K562 (cell line): ENCODE measurements around the gene ZBTB32. TPM values are rescaled to one million over a fixed set of nuclear protein-coding genes. Genes with fewer than 3 reads are reported as not detected.

Source experiments
- ATAC-seq: fragments of 200-7000 bp; cut with Tn5 transposase; 3 replicates; pipeline ENCODE4 v1.9.1; 2020; ENCODE audit warnings: moderate library complexity
- BruUV-seq: library from RNA; stranded (reverse); fragments of 400-500 nt; replicated peaks from 2 replicates; lab custom pipeline; 2021; lab: Mats Ljungman, UMichigan
- CTCF ChIA-PET: fragments of 300-600 bp; formaldehyde crosslinking; extraction: SDS; loops from one replicate; lab custom pipeline; 2021; ENCODE audit warnings: low intra/inter-chr PET ratio; lab: Yijun Ruan, JAX
- POLR2A ChIA-PET: fragments of 300-600, 350-650 bp; sonication (Branson Sonifier 250); formaldehyde crosslinking; extraction: SDS; loops from one replicate; lab custom pipeline; 2021; ENCODE audit warnings: antibody characterized with exemption, inconsistent platforms; lab: Yijun Ruan, JAX
- DNase-seq, 4 experiments: peaks; one replicate each; pipeline versions ENCODE4 v3.0.0 to v3.0.0-alpha.2; 2011 to 2018; ENCODE audit warnings: low spot score in 3 of 4, mixed read lengths in 3 of 4; ENCODE audit errors: extremely low read depth in 1 of 4
- FAIRE-seq: peaks from 2 replicates; lab custom pipeline; 2011; peaks lifted over from hg19 to GRCh38; lab: Jason Lieb, UNC
- H2AFZ ChIP-seq: 2 replicates; pipeline ENCODE4 v1.6.0; 2011; ENCODE audit warnings: low read depth, low read length, control low read depth, inconsistent platforms
- H3K27ac ChIP-seq: fragments of 200-600 bp; 3 replicates; pipeline ENCODE4 v1.8.0; 2011; ENCODE audit warnings: low read depth, mild to moderate bottlenecking, control low read depth, inconsistent platforms, low read length, moderate library complexity, mixed read lengths; ENCODE audit errors: extremely low read depth
- H3K27me3 ChIP-seq, 2 experiments: fragments of 300-600 bp in 1 of 2; 2 replicates in 1 of 2; 3 replicates in 1 of 2; pipeline versions ENCODE4 v1.6.0 to v1.8.0; 2011; ENCODE audit warnings: inconsistent platforms in 2 of 2, low read length in 2 of 2, mild to moderate bottlenecking in 1 of 2, mixed read lengths in 1 of 2, moderate library complexity in 1 of 2; ENCODE audit not compliant: control insufficient read depth in 2 of 2, insufficient read depth in 2 of 2
- H3K36me3 ChIP-seq: fragments of 300-600 bp; 3 replicates; pipeline ENCODE4 v1.8.0; 2011; ENCODE audit warnings: mild to moderate bottlenecking, low read length, inconsistent platforms; ENCODE audit not compliant: control insufficient read depth, insufficient read depth
- H3K4me1 ChIP-seq, 2 experiments: fragments of 200-600 bp in 1 of 2; replicated peaks in 1 of 2; 2 replicates in 1 of 2; 3 replicates in 1 of 2; pipeline versions ENCODE4 v1.5.1 to v1.8.0; 2011; ENCODE audit warnings: inconsistent platforms in 2 of 2, low read length in 2 of 2, mild to moderate bottlenecking in 1 of 2, mixed read lengths in 1 of 2, moderate library complexity in 1 of 2; ENCODE audit not compliant: control insufficient read depth in 2 of 2, insufficient read depth in 2 of 2
- H3K4me2 ChIP-seq: 2 replicates; pipeline ENCODE4 v1.6.1; 2011; ENCODE audit warnings: low read length, control low read depth, inconsistent platforms, mixed read lengths; ENCODE audit not compliant: insufficient read depth
- H3K4me3 ChIP-seq: fragments of 200-600 bp; sonication (generic), shearing (Covaris generic); 2 replicates; pipeline ENCODE4 v1.5.1; 2016; ENCODE audit warnings: control low read depth, inconsistent platforms
- H3K79me2 ChIP-seq: fragments of 200-600 bp; 3 replicates; pipeline ENCODE4 v1.8.0; 2011; ENCODE audit warnings: low read length, inconsistent platforms; ENCODE audit not compliant: control insufficient read depth, insufficient read depth
- H3K9ac ChIP-seq, 2 experiments: 2 replicates each; pipeline versions ENCODE4 v1.6.0 to v1.6.1; 2011; ENCODE audit warnings: low read depth in 2 of 2, low read length in 2 of 2, control low read depth in 1 of 2, inconsistent platforms in 1 of 2, mild to moderate bottlenecking in 1 of 2, mixed read lengths in 1 of 2; ENCODE audit not compliant: insufficient read depth in 1 of 2
- H3K9me1 ChIP-seq: one replicate; pipeline ENCODE4 v1.6.0; 2011; ENCODE audit warnings: inconsistent platforms, mild to moderate bottlenecking, low read length, moderate library complexity; ENCODE audit not compliant: control insufficient read depth, insufficient read depth
- H3K9me3 ChIP-seq: replicated peaks from 2 replicates; pipeline ENCODE4 v1.5.1; 2011; ENCODE audit warnings: low read depth, low read length, inconsistent platforms; ENCODE audit not compliant: control insufficient read depth, insufficient read depth
- H4K20me1 ChIP-seq: replicated peaks from 2 replicates; pipeline ENCODE4 v1.6.1; 2011; ENCODE audit warnings: low read length, inconsistent platforms, mixed read lengths; ENCODE audit not compliant: control insufficient read depth, insufficient read depth
- E2F3 ChIP-seq: fragments of 250-450 bp; sonication (Bioruptor Pico); IDR thresholded peaks from 2 replicates; pipeline ENCODE4 v1.4.0; 2020; ENCODE audit warnings: mild to moderate bottlenecking
- EHMT2 ChIP-seq: fragments of 450-650 bp; IDR thresholded peaks from 2 replicates; pipeline ENCODE4 v1.6.1; 2018; ENCODE audit warnings: antibody characterized with exemption
- RAD21 ChIP-seq, 2 experiments: fragments of 250-450 bp in 1 of 2; fragments of 450-650 bp in 1 of 2; sonication (Bioruptor Pico) in 1 of 2; formaldehyde crosslinking in 1 of 2; IDR thresholded peaks in 1 of 2; conservative IDR thresholded peaks in 1 of 2; 2 replicates each; pipeline versions ENCODE4 v1.4.0 to v1.8.0; 2020 to 2022; ENCODE audit warnings: mild to moderate bottlenecking in 2 of 2, moderate library complexity in 1 of 2
- ZFP1 ChIP-seq: fragments of 450-650 bp; formaldehyde crosslinking; IDR thresholded peaks from 2 replicates; pipeline ENCODE4 v1.4.0; 2020; ENCODE audit warnings: mild to moderate bottlenecking, mixed read lengths
- ZNF23 ChIP-seq: fragments of 250-450 bp; sonication (Bioruptor Pico); IDR thresholded peaks from 2 replicates; pipeline ENCODE4 v1.4.0; 2020; ENCODE audit warnings: mild to moderate bottlenecking
- ZNF263 ChIP-seq: sonication (generic); formaldehyde crosslinking; IDR thresholded peaks from 2 replicates; pipeline ENCODE4 v1.8.0; 2022; ENCODE audit warnings: mild to moderate bottlenecking, missing genetic modification reagents, borderline replicate concordance
- WGBS: fragments of 100-300 bp; shearing (Covaris generic); methylation state at CpG from one replicate; pipeline ENCODE4 v1.1.6; 2016; ENCODE audit warnings: low coverage, mixed read lengths; ENCODE audit not compliant: insufficient coverage; ENCODE audit errors: missing lambda C conversion rate; 5-methylcytosine and 5-hydroxymethylcytosine counted together
- in situ Hi-C: fragments of 300-500 bp; cut with MboI; formaldehyde crosslinking; loops from 4 replicates; pipeline ENCODE4 v1.15.0; 2018; ENCODE audit warnings: inconsistent platforms, mixed read lengths
- intact Hi-C: fragments of 100-400 bp; cut with micrococcal nuclease; formaldehyde crosslinking; loops from 2 replicates; pipeline ENCODE4 v1.14.2; 2022
- polyA plus RNA-seq, 8 experiments: library from polyadenylated mRNA; depleted of rRNA in 4 of 8; stranded (reverse) in 5 of 8; unstranded in 3 of 8; fragments of >200 nt; fragmentation: Nextera tagmentation in 2 of 8; fragmentation: Illumina TruSeq in 1 of 8; extraction: Ambion mirVana in 2 of 8; extraction: Trizol in 1 of 8; gene quantifications; 2 replicates each; pipeline versions ENCODE4 v1.2.1 to v1.2.3, GENCODE V29; 2011 to 2014; ENCODE audit warnings: inconsistent platforms in 1 of 8, missing spikeins in 1 of 8
- total RNA-seq, 7 experiments: library from RNA; depleted of rRNA in 6 of 7; stranded (reverse); fragments of >200 nt in 6 of 7; fragmentation: Illumina TruSeq in 2 of 7; extraction: Trizol in 2 of 7; gene quantifications; 2 replicates each; pipeline versions ENCODE4 v1.2.1 to v1.2.3, GENCODE V29; 2011 to 2021; ENCODE audit warnings: low replicate concordance in 1 of 7
- TF ChIP-seq, protein P1 (sequence below): fragments of 250-450 bp; sonication (Bioruptor Pico); IDR thresholded peaks from 2 replicates; pipeline ENCODE4 v1.5.0; 2021; ENCODE audit warnings: mild to moderate bottlenecking, borderline replicate concordance
- TF ChIP-seq, protein P2 (sequence below), 3 experiments: IDR thresholded peaks in 2 of 3; conservative IDR thresholded peaks in 1 of 3; 2 replicates each; pipeline ENCODE4 v1.5.1; 2011 to 2012; ENCODE audit warnings: low read length in 3 of 3, mild to moderate bottlenecking in 3 of 3, control low read depth in 2 of 3, improper control_type of control experiment in 1 of 3, inconsistent platforms in 1 of 3, low read depth in 1 of 3, mixed read lengths in 1 of 3, moderate library complexity in 1 of 3; ENCODE audit not compliant: insufficient read depth in 2 of 3

The ZBTB32 gene
- total and polyA plus RNA-seq, 9 of the 15 experiments (the other 6 are each of a cell fraction or from before 2014, with no cell fraction given), result 0.20 TPM; not detected in 8

- Histone ChIP-seq H4K20me1 (peaks cover 6% of the 10 kb centered on the region), H3K4me1 (no peaks in the 10 kb centered on the region), H3K9ac (no peak overlapping the region), H3K4me2 (no peak overlapping the region), H3K9me1 (no peaks in the 10 kb centered on the region), H3K27me3 (no peaks in the 10 kb centered on the region), H3K9me3 (no peaks in the 10 kb centered on the region), H3K27ac (no peak overlapping the region), H3K79me2 (no peaks in the 10 kb centered on the region), H3K36me3 (peaks cover 49% of the 10 kb centered on the region; the same call in 2 of the 3 replicates), H2AFZ (no peak overlapping the region), H3K4me3 (no peak overlapping the region)
- no TSS peak for BruUV-seq
- 83% methylated on average over 15 of the region's 15 CpGs for WGBS
- DNase-seq (peak in 1 of 4 experiments; percentile 19), FAIRE-seq (peak; percentile 63), ATAC-seq (peak; percentile 84)
- TF ChIP-seq RAD21 (CRISPR knock-in tag; conservative IDR thresholded peaks at IDR 0.05 in 1 of 2, IDR thresholded peaks at IDR 0.05 in 1 of 2) (0 out of 4 replicates have a peak, but pooled peaks of 1 of the 2 experiments have one; percentile 5), E2F3 (CRISPR knock-in tag) (no peak), ZNF263 (CRISPR knock-in tag) (no peak), EHMT2 (no peak), ZNF23 (CRISPR knock-in tag) (no peak), ZFP1 (CRISPR knock-in tag) (no peak)
- TF ChIP-seq, protein P1, sequence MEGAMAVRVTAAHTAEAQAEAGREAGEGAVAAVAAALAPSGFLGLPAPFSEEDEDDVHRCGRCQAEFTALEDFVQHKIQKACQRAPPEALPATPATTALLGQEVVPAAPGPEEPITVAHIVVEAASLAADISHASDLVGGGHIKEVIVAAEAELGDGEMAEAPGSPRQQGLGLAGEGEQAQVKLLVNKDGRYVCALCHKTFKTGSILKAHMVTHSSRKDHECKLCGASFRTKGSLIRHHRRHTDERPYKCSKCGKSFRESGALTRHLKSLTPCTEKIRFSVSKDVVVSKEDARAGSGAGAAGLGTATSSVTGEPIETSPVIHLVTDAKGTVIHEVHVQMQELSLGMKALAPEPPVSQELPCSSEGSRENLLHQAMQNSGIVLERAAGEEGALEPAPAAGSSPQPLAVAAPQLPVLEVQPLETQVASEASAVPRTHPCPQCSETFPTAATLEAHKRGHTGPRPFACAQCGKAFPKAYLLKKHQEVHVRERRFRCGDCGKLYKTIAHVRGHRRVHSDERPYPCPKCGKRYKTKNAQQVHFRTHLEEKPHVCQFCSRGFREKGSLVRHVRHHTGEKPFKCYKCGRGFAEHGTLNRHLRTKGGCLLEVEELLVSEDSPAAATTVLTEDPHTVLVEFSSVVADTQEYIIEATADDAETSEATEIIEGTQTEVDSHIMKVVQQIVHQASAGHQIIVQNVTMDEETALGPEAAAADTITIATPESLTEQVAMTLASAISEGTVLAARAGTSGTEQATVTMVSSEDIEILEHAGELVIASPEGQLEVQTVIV (CRISPR knock-in tag), result no peak
- TF ChIP-seq, protein P2, sequence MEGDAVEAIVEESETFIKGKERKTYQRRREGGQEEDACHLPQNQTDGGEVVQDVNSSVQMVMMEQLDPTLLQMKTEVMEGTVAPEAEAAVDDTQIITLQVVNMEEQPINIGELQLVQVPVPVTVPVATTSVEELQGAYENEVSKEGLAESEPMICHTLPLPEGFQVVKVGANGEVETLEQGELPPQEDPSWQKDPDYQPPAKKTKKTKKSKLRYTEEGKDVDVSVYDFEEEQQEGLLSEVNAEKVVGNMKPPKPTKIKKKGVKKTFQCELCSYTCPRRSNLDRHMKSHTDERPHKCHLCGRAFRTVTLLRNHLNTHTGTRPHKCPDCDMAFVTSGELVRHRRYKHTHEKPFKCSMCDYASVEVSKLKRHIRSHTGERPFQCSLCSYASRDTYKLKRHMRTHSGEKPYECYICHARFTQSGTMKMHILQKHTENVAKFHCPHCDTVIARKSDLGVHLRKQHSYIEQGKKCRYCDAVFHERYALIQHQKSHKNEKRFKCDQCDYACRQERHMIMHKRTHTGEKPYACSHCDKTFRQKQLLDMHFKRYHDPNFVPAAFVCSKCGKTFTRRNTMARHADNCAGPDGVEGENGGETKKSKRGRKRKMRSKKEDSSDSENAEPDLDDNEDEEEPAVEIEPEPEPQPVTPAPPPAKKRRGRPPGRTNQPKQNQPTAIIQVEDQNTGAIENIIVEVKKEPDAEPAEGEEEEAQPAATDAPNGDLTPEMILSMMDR (IDR thresholded peaks at IDR 0.05 in 2 of 3, conservative IDR thresholded peaks at IDR 0.05 in 1 of 3; ENCODE audit: insufficient read depth in 2 of 3, low read depth in 1 of 3, low read length in 3 of 3), result peak in 1 of 3 experiments; percentile 29; a peak in 2 of 6 replicates
- in situ Hi-C loops (no loop called here), intact Hi-C loops (no loop called here)
- POLR2A ChIA-PET, result interaction anchor here (1.2 to 3.7 kb wide), 4 partner anchors 10 to 16 kb away, joined by 3 to 14 read pairs (median 8); partner anchors contain the start of gene COX6B1
- CTCF ChIA-PET, result no interaction called here
These were observed 46.3 kb upstream of the ZBTB32 start for GRCh38 chr19:35657904-35658700.
